Right lobe of liver (tissue), 6 donors: ENCODE data around the gene OSBPL9. TPM values are rescaled to one million over a fixed set of nuclear protein-coding genes. Genes with fewer than 3 reads are reported as not detected.

Experiments
- ATAC-seq, 4 donors: fragments of 200-7000 bp; cut with Tn5 transposase; one replicate each; pipeline ENCODE4 v1.9.1; 2020; ENCODE audit warnings: mild to moderate bottlenecking in 4 of 4, moderate library complexity in 4 of 4
- DNase-seq, 3 donors: peaks; one replicate each; pipeline ENCODE4 v3.0.0-alpha.2; 2020
- H3K27ac ChIP-seq, 3 donors: fragments of 200-600 bp; one replicate each; pipeline ENCODE4 v1.8.0; 2022
- H3K27me3 ChIP-seq, 2 donors: fragments of 200-600 bp; one replicate each; pipeline ENCODE4 v1.8.0; 2022
- H3K36me3 ChIP-seq, 4 donors: fragments of 200-600 bp; sonication (generic) in 1 of 4; one replicate each; pipeline versions ENCODE4 v1.5.1 to v1.8.0; 2017 to 2022; ENCODE audit warnings: control low read depth in 1 of 4
- H3K4me1 ChIP-seq, 4 donors: fragments of 200-600 bp; sonication (generic) in 1 of 4; one replicate each; pipeline versions ENCODE4 v1.5.1 to v1.8.0; 2017 to 2022; ENCODE audit warnings: control low read depth in 1 of 4
- H3K4me3 ChIP-seq, 3 donors: fragments of 200-600 bp; one replicate each; pipeline ENCODE4 v1.8.0; 2022
- H3K9me3 ChIP-seq, 4 donors: fragments of 200-600 bp; sonication (generic) in 1 of 4; one replicate each; pipeline versions ENCODE4 v1.5.1 to v1.8.0; 2017 to 2022; ENCODE audit warnings: control low read depth in 1 of 4
- CTCF ChIP-seq, 4 donors: fragments of 200-600 bp in 3 of 4; fragments of 450-650 bp in 1 of 4; IDR thresholded peaks; one replicate each; pipeline versions ENCODE4 v1.5.1 to v1.8.0; 2016 to 2022; ENCODE audit warnings: antibody characterized with exemption in 4 of 4, mild to moderate bottlenecking in 2 of 4
- POLR2A ChIP-seq: fragments of 450-650 bp; IDR thresholded peaks from one replicate; pipeline ENCODE4 v1.6.1; 2017; ENCODE audit warnings: antibody characterized with exemption, mild to moderate bottlenecking
- WGBS: methylation state at CpG from one replicate; pipeline ENCODE4 v1.1.6; 2018; ENCODE audit warnings: low coverage, low lambda C conversion rate; ENCODE audit not compliant: insufficient coverage; ENCODE audit errors: missing lambda C conversion rate; 5-methylcytosine and 5-hydroxymethylcytosine counted together
- intact Hi-C, 2 donors: fragments of 100-400 bp; cut with DNase I; formaldehyde crosslinking; loops; one replicate each; pipeline versions ENCODE4 v1.11.2 to v1.14.1; 2022
- total RNA-seq, 6 experiments: library from RNA; depleted of rRNA in 2 of 6; stranded (reverse); fragments of >200 nt in 2 of 6; fragmentation: NEBNext Ultra II Directional in 3 of 6; extraction: Animal tissue kit (Norgen Biotek cat#: 25700) in 3 of 6; gene quantifications; one replicate each; pipeline versions ENCODE4 v1.1.0 to v1.2.4, GENCODE V29; 2016 to 2023
- donor health status: DM: no; HTN: yes; CAD: no.
- donor health status: DM: no; HTN: no; CAD: no.
- donor health status: DM: no; HTN: no; CAD: no.
- donor health status: DM: no; HTN: yes; CAD: no.
- donor health status: DM: no; HTN: yes; CAD: no.

The OSBPL9 gene
- total RNA-seq, 6 experiments from 2014 or later = 51.7 to 90.5 (median 71.7) TPM

DNA sequence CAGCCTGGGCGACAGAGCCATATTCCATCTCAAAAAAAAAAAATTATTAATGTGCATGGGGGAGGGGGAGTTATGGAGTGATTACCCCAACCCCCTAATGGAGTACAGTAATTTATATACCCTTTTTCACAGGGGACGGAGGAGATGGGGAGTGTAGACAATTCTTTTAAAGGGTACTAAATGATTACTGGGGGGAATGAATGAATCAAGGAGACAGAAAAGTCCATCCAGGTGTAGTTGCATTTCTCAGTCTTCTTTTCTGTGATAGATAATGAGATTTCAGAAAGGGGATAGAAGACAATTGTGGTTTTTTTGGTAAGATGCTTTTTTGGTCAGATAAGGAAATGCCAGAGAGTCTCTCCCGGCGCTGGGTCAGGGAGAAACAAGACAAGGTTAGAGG, 13.0 kb downstream of the OSBPL9 start:
- Histone ChIP-seq H3K4me1 (peaks cover 0 to 10% (median 5%) of the 10 kb centered on the region in 4 donors), H3K27ac (no peak overlapping the region), H3K36me3 (no peaks in the 10 kb centered on the region), H3K27me3 (no peaks in the 10 kb centered on the region), H3K9me3 (no peaks in the 10 kb centered on the region), H3K4me3 (no peak overlapping the region)
- ATAC-seq (no peak), DNase-seq (no peak)
- WGBS = 83% methylated on average over 4 of the region's 4 CpGs
- TF ChIP-seq POLR2A = no peak
- no peak for TF ChIP-seq CTCF (IDR thresholded peaks at IDR 0.05)
- intact Hi-C loops = loop anchor here in 1 of 2 donors (10.0 kb wide), 1 partner anchor 145 kb away; no protein-coding TSS in a partner anchor

DNA sequence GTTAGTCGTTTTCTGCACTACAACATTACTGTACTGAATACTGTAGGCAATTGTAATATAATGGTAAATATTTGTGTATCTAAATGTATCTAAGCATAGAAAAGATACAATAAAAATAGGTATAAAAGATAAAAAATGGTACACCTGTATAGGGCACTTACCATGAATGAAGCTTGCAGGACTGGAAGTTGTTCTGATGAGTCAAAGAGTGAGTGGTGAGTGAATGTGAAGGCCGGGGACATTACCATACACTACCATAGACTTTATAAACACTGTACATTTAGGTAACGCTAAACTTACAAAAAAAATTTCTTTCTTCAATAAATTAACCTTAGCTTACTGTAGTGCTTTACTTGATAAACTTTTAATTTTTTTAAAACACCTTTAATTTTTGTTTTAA, 13.5 kb downstream of the OSBPL9 start:
- H3K27ac ChIP-seq = no peak overlapping the region
- no peak for TF ChIP-seq CTCF (IDR thresholded peaks at IDR 0.05)
- no peak for TF ChIP-seq POLR2A
- H3K27me3 ChIP-seq = no peaks in the 10 kb centered on the region
- peaks cover 0 to 15% (median 7%) of the 10 kb centered on the region in 4 donors for H3K4me1 ChIP-seq
- no peak for DNase-seq
- ATAC-seq = no peak
- no peaks in the 10 kb centered on the region for H3K9me3 ChIP-seq
- no peak overlapping the region for H3K4me3 ChIP-seq
- no peaks in the 10 kb centered on the region for H3K36me3 ChIP-seq
- intact Hi-C loops = loop anchor here in 1 of 2 donors (10.0 kb wide), 1 partner anchor 144 kb away; no protein-coding TSS in a partner anchor
- WGBS = 96% methylated on average over 3 of the region's 3 CpGs

GRCh38 chr1:51630922-51631321, 14.0 kb downstream of the OSBPL9 start:
- 97% methylated on average over 3 of the region's 3 CpGs for WGBS
- Histone ChIP-seq H3K27ac (no peak overlapping the region), H3K27me3 (no peaks in the 10 kb centered on the region), H3K4me1 (peaks cover 0 to 19% (median 9%) of the 10 kb centered on the region in 4 donors), H3K36me3 (no peaks in the 10 kb centered on the region), H3K9me3 (no peaks in the 10 kb centered on the region), H3K4me3 (no peak overlapping the region)
- DNase-seq = no peak
- intact Hi-C loops = loop anchor here in 1 of 2 donors (10.0 kb wide), 1 partner anchor 144 kb away; no protein-coding TSS in a partner anchor
- no peak for ATAC-seq
- no peak for TF ChIP-seq CTCF (IDR thresholded peaks at IDR 0.05)
- TF ChIP-seq POLR2A = no peak

DNA sequence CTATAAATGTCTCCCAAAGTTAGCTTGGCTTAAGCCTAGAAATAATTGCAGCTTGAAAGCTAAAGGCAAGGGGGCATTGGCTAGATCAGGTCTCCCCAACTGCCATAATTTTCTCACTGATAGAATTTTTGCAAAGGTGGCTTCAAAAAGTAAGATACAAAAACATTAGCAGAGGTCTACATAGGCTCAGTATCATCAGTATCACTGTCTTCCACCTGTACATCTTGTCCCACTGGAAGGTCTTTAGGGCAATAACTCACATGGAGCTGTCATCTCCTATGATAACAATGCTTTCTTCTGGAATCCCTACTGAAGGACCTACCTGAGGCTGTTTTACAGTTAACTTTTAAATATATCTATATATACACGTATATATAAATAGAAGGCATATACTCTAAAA, 14.9 kb downstream of the OSBPL9 start:
- WGBS = 86% methylated on average over 1 of the region's 1 CpG
- ATAC-seq (no peak), DNase-seq (no peak)
- no peak overlapping the region for H3K4me3 ChIP-seq
- H3K27me3 ChIP-seq = no peaks in the 10 kb centered on the region
- H3K9me3 ChIP-seq = no peaks in the 10 kb centered on the region
- intact Hi-C loops = loop anchor here in 1 of 2 donors (10.0 kb wide), 1 partner anchor 143 kb away; no protein-coding TSS in a partner anchor
- no peaks in the 10 kb centered on the region for H3K36me3 ChIP-seq
- H3K27ac ChIP-seq = no peak overlapping the region
- TF ChIP-seq CTCF (IDR thresholded peaks at IDR 0.05) (no peak), POLR2A (no peak)
- peaks cover 0 to 16% (median 8%) of the 10 kb centered on the region in 4 donors for H3K4me1 ChIP-seq
